Esophagus squamous epithelium (tissue), 4 donors: ENCODE measurements around the gene FOXP4.

Experiments used
- CTCF ChIP-seq, 6 experiments: fragments of 450-650 bp in 4 of 6; fragments of 200-600 bp in 2 of 6; sonication (generic) in 2 of 6; IDR thresholded peaks; one replicate each; pipeline ENCODE4 v1.5.1; 2016 to 2019; ENCODE audit warnings: antibody characterized with exemption in 6 of 6, mild to moderate bottlenecking in 4 of 6, moderate library complexity in 4 of 6
- POLR2A ChIP-seq, 4 donors: fragments of 450-650 bp; IDR thresholded peaks; one replicate each; pipeline ENCODE4 v1.6.1; 2017; ENCODE audit warnings: antibody characterized with exemption in 4 of 4, mild to moderate bottlenecking in 4 of 4, moderate library complexity in 3 of 4

- TF ChIP-seq POLR2A (IDR thresholded peaks at IDR 0.05) (no peak), CTCF (IDR thresholded peaks at IDR 0.05) (no peak)
These were observed 7.3 kb downstream of the FOXP4 start for GRCh38 chr6:41553405-41553999.
